ENCODE data around the gene DPP10.

DPP10 gene

GRCh38 chr2:114769110-114769509 lies 326.7 kb downstream of the DPP10 start:
- no peak for DNase-seq (ENCODE audit: low read depth)
- Histone ChIP-seq H3K4me3 (ENCODE audit: low read length) (no peak overlapping the region), H3K9ac (ENCODE audit: low read length) (no peak overlapping the region), H3K36me3 (ENCODE audit: control insufficient read depth, insufficient read depth, low read length, severe bottlenecking) (no peaks in the 10 kb centered on the region), H3K4me1 (ENCODE audit: control insufficient read depth, insufficient read depth, low read length) (no peaks in the 10 kb centered on the region), H3K27me3 (replicated peaks; ENCODE audit: control insufficient read depth, insufficient read depth, low read length) (no peaks in the 10 kb centered on the region), H3K9me3 (ENCODE audit: control insufficient read depth, low read length) (no peaks in the 10 kb centered on the region)

- H3K27me3 ChIP-seq (replicated peaks; ENCODE audit: control insufficient read depth, insufficient read depth, low read length), result no peaks in the 10 kb centered on the region
- DNase-seq (ENCODE audit: low read depth), result no peak
- no peak overlapping the region for H3K4me3 ChIP-seq (ENCODE audit: low read length)
- H3K9ac ChIP-seq (ENCODE audit: low read length), result no peak overlapping the region
- no peaks in the 10 kb centered on the region for H3K9me3 ChIP-seq (ENCODE audit: control insufficient read depth, low read length)
- no peaks in the 10 kb centered on the region for H3K4me1 ChIP-seq (ENCODE audit: control insufficient read depth, insufficient read depth, low read length)
- H3K36me3 ChIP-seq (ENCODE audit: control insufficient read depth, insufficient read depth, low read length, severe bottlenecking), result no peaks in the 10 kb centered on the region
Observed at GRCh38 chr2:114769991-114770390, 327.6 kb downstream of the DPP10 start.

GRCh38 chr2:114784046-114784445 lies 341.6 kb downstream of the DPP10 start:
- H3K27me3 ChIP-seq (replicated peaks; ENCODE audit: control insufficient read depth, insufficient read depth, low read length), result no peaks in the 10 kb centered on the region
- H3K9me3 ChIP-seq (ENCODE audit: control insufficient read depth, low read length), result no peaks in the 10 kb centered on the region
- no peaks in the 10 kb centered on the region for H3K36me3 ChIP-seq (ENCODE audit: control insufficient read depth, insufficient read depth, low read length, severe bottlenecking)
- no peak overlapping the region for H3K9ac ChIP-seq (ENCODE audit: low read length)
- H3K4me1 ChIP-seq (ENCODE audit: control insufficient read depth, insufficient read depth, low read length), result no peaks in the 10 kb centered on the region
- no peak for DNase-seq (ENCODE audit: low read depth)
- no peak overlapping the region for H3K4me3 ChIP-seq (ENCODE audit: low read length)

- no peaks in the 10 kb centered on the region for H3K9me3 ChIP-seq (ENCODE audit: control insufficient read depth, low read length)
- no peak for DNase-seq (ENCODE audit: low read depth)
- no peak overlapping the region for H3K4me3 ChIP-seq (ENCODE audit: low read length)
- no peaks in the 10 kb centered on the region for H3K4me1 ChIP-seq (ENCODE audit: control insufficient read depth, insufficient read depth, low read length)
- no peaks in the 10 kb centered on the region for H3K27me3 ChIP-seq (replicated peaks; ENCODE audit: control insufficient read depth, insufficient read depth, low read length)
- H3K9ac ChIP-seq (ENCODE audit: low read length), result no peak overlapping the region
- H3K36me3 ChIP-seq (ENCODE audit: control insufficient read depth, insufficient read depth, low read length, severe bottlenecking), result no peaks in the 10 kb centered on the region
Observed at GRCh38 chr2:114784890-114785583, 342.6 kb downstream of the DPP10 start.

- H3K9ac ChIP-seq (ENCODE audit: low read length), result no peak overlapping the region
- no peaks in the 10 kb centered on the region for H3K9me3 ChIP-seq (ENCODE audit: control insufficient read depth, low read length)
- DNase-seq (ENCODE audit: low read depth), result no peak
- H3K36me3 ChIP-seq (ENCODE audit: control insufficient read depth, insufficient read depth, low read length, severe bottlenecking), result no peaks in the 10 kb centered on the region
- no peaks in the 10 kb centered on the region for H3K27me3 ChIP-seq (replicated peaks; ENCODE audit: control insufficient read depth, insufficient read depth, low read length)
- no peaks in the 10 kb centered on the region for H3K4me1 ChIP-seq (ENCODE audit: control insufficient read depth, insufficient read depth, low read length)
- H3K4me3 ChIP-seq (ENCODE audit: low read length), result no peak overlapping the region
Observed at GRCh38 chr2:114786901-114787300, 344.5 kb downstream of the DPP10 start.

GRCh38 chr2:114787486-114787885 lies 345.0 kb downstream of the DPP10 start:
- Histone ChIP-seq H3K9me3 (ENCODE audit: control insufficient read depth, low read length) (no peaks in the 10 kb centered on the region), H3K4me3 (ENCODE audit: low read length) (no peak overlapping the region), H3K9ac (ENCODE audit: low read length) (no peak overlapping the region), H3K27me3 (replicated peaks; ENCODE audit: control insufficient read depth, insufficient read depth, low read length) (no peaks in the 10 kb centered on the region), H3K4me1 (ENCODE audit: control insufficient read depth, insufficient read depth, low read length) (no peaks in the 10 kb centered on the region), H3K36me3 (ENCODE audit: control insufficient read depth, insufficient read depth, low read length, severe bottlenecking) (no peaks in the 10 kb centered on the region)
- no peak for DNase-seq (ENCODE audit: low read depth)

GRCh38 chr2:114789989-114790388 lies 347.5 kb downstream of the DPP10 start:
- H3K27me3 ChIP-seq (replicated peaks; ENCODE audit: control insufficient read depth, insufficient read depth, low read length), result no peaks in the 10 kb centered on the region
- H3K9ac ChIP-seq (ENCODE audit: low read length), result no peak overlapping the region
- H3K9me3 ChIP-seq (ENCODE audit: control insufficient read depth, low read length), result no peaks in the 10 kb centered on the region
- DNase-seq (ENCODE audit: low read depth), result no peak
- H3K36me3 ChIP-seq (ENCODE audit: control insufficient read depth, insufficient read depth, low read length, severe bottlenecking), result no peaks in the 10 kb centered on the region
- H3K4me3 ChIP-seq (ENCODE audit: low read length), result no peak overlapping the region
- H3K4me1 ChIP-seq (ENCODE audit: control insufficient read depth, insufficient read depth, low read length), result no peaks in the 10 kb centered on the region

- H3K4me3 ChIP-seq (ENCODE audit: low read length), result no peak overlapping the region
- H3K4me1 ChIP-seq (ENCODE audit: control insufficient read depth, insufficient read depth, low read length), result no peaks in the 10 kb centered on the region
- H3K9me3 ChIP-seq (ENCODE audit: control insufficient read depth, low read length), result no peaks in the 10 kb centered on the region
- H3K9ac ChIP-seq (ENCODE audit: low read length), result no peak overlapping the region
- no peaks in the 10 kb centered on the region for H3K36me3 ChIP-seq (ENCODE audit: control insufficient read depth, insufficient read depth, low read length, severe bottlenecking)
- H3K27me3 ChIP-seq (replicated peaks; ENCODE audit: control insufficient read depth, insufficient read depth, low read length), result no peaks in the 10 kb centered on the region
- no peak for DNase-seq (ENCODE audit: low read depth)
Observed at GRCh38 chr2:114797540-114797939, 355.1 kb downstream of the DPP10 start.

GRCh38 chr2:114797942-114798341 lies 355.5 kb downstream of the DPP10 start:
- no peak for DNase-seq (ENCODE audit: low read depth)
- H3K4me1 ChIP-seq (ENCODE audit: control insufficient read depth, insufficient read depth, low read length), result no peaks in the 10 kb centered on the region
- H3K9ac ChIP-seq (ENCODE audit: low read length), result no peak overlapping the region
- H3K9me3 ChIP-seq (ENCODE audit: control insufficient read depth, low read length), result no peaks in the 10 kb centered on the region
- no peaks in the 10 kb centered on the region for H3K27me3 ChIP-seq (replicated peaks; ENCODE audit: control insufficient read depth, insufficient read depth, low read length)
- H3K36me3 ChIP-seq (ENCODE audit: control insufficient read depth, insufficient read depth, low read length, severe bottlenecking), result no peaks in the 10 kb centered on the region
- H3K4me3 ChIP-seq (ENCODE audit: low read length), result no peak overlapping the region

- H3K4me3 ChIP-seq (ENCODE audit: low read length), result no peak overlapping the region
- H3K9ac ChIP-seq (ENCODE audit: low read length), result no peak overlapping the region
- no peaks in the 10 kb centered on the region for H3K27me3 ChIP-seq (replicated peaks; ENCODE audit: control insufficient read depth, insufficient read depth, low read length)
- no peaks in the 10 kb centered on the region for H3K9me3 ChIP-seq (ENCODE audit: control insufficient read depth, low read length)
- no peaks in the 10 kb centered on the region for H3K36me3 ChIP-seq (ENCODE audit: control insufficient read depth, insufficient read depth, low read length, severe bottlenecking)
- H3K4me1 ChIP-seq (ENCODE audit: control insufficient read depth, insufficient read depth, low read length), result no peaks in the 10 kb centered on the region
- no peak for DNase-seq (ENCODE audit: low read depth)
Observed at GRCh38 chr2:114800371-114800770, 357.9 kb downstream of the DPP10 start.

- Histone ChIP-seq H3K9me3 (ENCODE audit: control insufficient read depth, low read length) (no peaks in the 10 kb centered on the region), H3K36me3 (ENCODE audit: control insufficient read depth, insufficient read depth, low read length, severe bottlenecking) (no peaks in the 10 kb centered on the region)
Observed at GRCh38 chr2:114805195-114805594, 362.8 kb downstream of the DPP10 start.

GRCh38 chr2:114810092-114810491 lies 367.7 kb downstream of the DPP10 start:
- no peaks in the 10 kb centered on the region for H3K9me3 ChIP-seq (ENCODE audit: control insufficient read depth, low read length)
- no peak for DNase-seq (ENCODE audit: low read depth)
- H3K4me3 ChIP-seq (ENCODE audit: low read length), result no peak overlapping the region
- H3K4me1 ChIP-seq (ENCODE audit: control insufficient read depth, insufficient read depth, low read length), result no peaks in the 10 kb centered on the region
- no peaks in the 10 kb centered on the region for H3K27me3 ChIP-seq (replicated peaks; ENCODE audit: control insufficient read depth, insufficient read depth, low read length)
- H3K36me3 ChIP-seq (ENCODE audit: control insufficient read depth, insufficient read depth, low read length, severe bottlenecking), result no peaks in the 10 kb centered on the region
- H3K9ac ChIP-seq (ENCODE audit: low read length), result no peak overlapping the region

More at GRCh38 chr2:114805195-114805594, 362.8 kb downstream of the DPP10 start:
- no peaks in the 10 kb centered on the region for H3K27me3 ChIP-seq (replicated peaks; ENCODE audit: control insufficient read depth, insufficient read depth, low read length)
- DNase-seq (ENCODE audit: low read depth), result no peak
- no peak overlapping the region for H3K4me3 ChIP-seq (ENCODE audit: low read length)
- H3K9ac ChIP-seq (ENCODE audit: low read length), result no peak overlapping the region
- H3K4me1 ChIP-seq (ENCODE audit: control insufficient read depth, insufficient read depth, low read length), result no peaks in the 10 kb centered on the region
